Smooth muscle cell (in vitro differentiated cells): ENCODE results near the gene PCDH12. TPM values are rescaled to one million over a fixed set of nuclear protein-coding genes. Genes with fewer than 3 reads are reported as not detected.

Source experiments
- DNase-seq: peaks from one replicate; lab custom pipeline; 2025; ENCODE audit not compliant: unreplicated experiment; lab: John Stamatoyannopoulos, UW
- H2AFZ ChIP-seq: fragments of 200-600 bp; sonication (generic); 2 replicates; pipeline ENCODE4 v1.6.0; 2016; ENCODE audit warnings: antibody characterized with exemption, low read depth, mild to moderate bottlenecking
- H3F3A ChIP-seq: fragments of 200-600 bp; sonication (generic); 2 replicates; pipeline ENCODE4 v1.6.0; 2017; ENCODE audit warnings: antibody characterized with exemption, low read depth
- H3K27ac ChIP-seq: fragments of 200-600 bp; sonication (generic); 2 replicates; pipeline ENCODE4 v1.5.1; 2016; ENCODE audit warnings: low read depth, mild to moderate bottlenecking
- H3K27me3 ChIP-seq: fragments of 200-600 bp; sonication (generic); 2 replicates; pipeline ENCODE4 v1.6.1; 2016; ENCODE audit warnings: low read depth, mild to moderate bottlenecking
- H3K36me3 ChIP-seq: fragments of 200-600 bp; sonication (generic); 2 replicates; pipeline ENCODE4 v1.5.1; 2016; ENCODE audit warnings: low read depth
- H3K4me1 ChIP-seq: fragments of 200-600 bp; sonication (generic); 2 replicates; pipeline ENCODE4 v1.5.1; 2016; ENCODE audit warnings: low read depth
- H3K4me2 ChIP-seq: fragments of 200-600 bp; sonication (generic); 2 replicates; pipeline ENCODE4 v1.6.0; 2016; ENCODE audit warnings: mild to moderate bottlenecking
- H3K4me3 ChIP-seq: fragments of 200-600 bp; sonication (generic); 2 replicates; pipeline ENCODE4 v1.5.1; 2016; ENCODE audit warnings: mild to moderate bottlenecking
- H3K79me2 ChIP-seq: fragments of 200-600 bp; sonication (generic); 2 replicates; pipeline ENCODE4 v1.6.0; 2016; ENCODE audit warnings: low read depth, mild to moderate bottlenecking
- H3K9ac ChIP-seq: fragments of 200-600 bp; sonication (generic); 2 replicates; pipeline ENCODE4 v1.6.0; 2016; ENCODE audit warnings: low read depth
- H3K9me3 ChIP-seq: fragments of 200-600 bp; sonication (generic); replicated peaks from 2 replicates; pipeline ENCODE4 v1.5.1; 2016; ENCODE audit warnings: low read depth
- H4K20me1 ChIP-seq: fragments of 200-600 bp; sonication (generic); 2 replicates; pipeline ENCODE4 v1.6.0; 2016; ENCODE audit warnings: low read depth
- CTCF ChIP-seq: fragments of 200-600 bp; sonication (generic); IDR thresholded peaks from 2 replicates; pipeline ENCODE4 v1.5.1; 2017; ENCODE audit warnings: borderline replicate concordance, mild to moderate bottlenecking, antibody characterized with exemption; ENCODE audit not compliant: insufficient read depth, poor library complexity, severe bottlenecking
- WGBS: methylation state at CpG from one replicate; pipeline ENCODE4 v1.1.7; 2016; ENCODE audit warnings: low lambda C conversion rate; 5-methylcytosine and 5-hydroxymethylcytosine counted together
- polyA plus RNA-seq: library from polyadenylated mRNA; unstranded; fragments of >200 nt; fragmentation: Nextera tagmentation; extraction: Ambion mirVana; gene quantifications from 2 replicates; pipeline ENCODE4 v1.2.1, GENCODE V29; 2016
- total RNA-seq: library from RNA; depleted of rRNA; stranded (reverse); fragments of >200 nt; gene quantifications from 2 replicates; pipeline ENCODE4 v1.2.3, GENCODE V29; 2014

PCDH12 gene
- total and polyA plus RNA-seq, 2 experiments from 2014 or later = 0.21 TPM; not detected in 1

- Histone ChIP-seq H3K79me2 (no peaks in the 10 kb centered on the region), H3K4me2 (no peak overlapping the region), H3K4me3 (no peak overlapping the region), H3K27ac (no peak overlapping the region), H3K27me3 (no peaks in the 10 kb centered on the region), H3K4me1 (no peaks in the 10 kb centered on the region), H2AFZ (no peak overlapping the region), H4K20me1 (peaks cover 5% of the 10 kb centered on the region), H3F3A (no peaks in the 10 kb centered on the region), H3K9me3 (no peaks in the 10 kb centered on the region), H3K36me3 (peaks cover 8% of the 10 kb centered on the region), H3K9ac (no peak overlapping the region)
- no peak for DNase-seq
- 96% methylated on average over 11 of the region's 11 CpGs for WGBS
- no peak for TF ChIP-seq CTCF
Measured at GRCh38 chr5:141934099-141934844, 23.7 kb downstream of the PCDH12 start.

- no peaks in the 10 kb centered on the region for H3F3A ChIP-seq
- no peak overlapping the region for H3K9ac ChIP-seq
- peaks cover 5% of the 10 kb centered on the region for H4K20me1 ChIP-seq
- H3K27me3 ChIP-seq = no peaks in the 10 kb centered on the region
- 100% methylated on average over 7 of the region's 7 CpGs for WGBS
- no peak overlapping the region for H3K4me2 ChIP-seq
- H3K36me3 ChIP-seq = peaks cover 8% of the 10 kb centered on the region
- no peaks in the 10 kb centered on the region for H3K9me3 ChIP-seq
- H3K4me3 ChIP-seq = no peak overlapping the region
- H3K4me1 ChIP-seq = no peaks in the 10 kb centered on the region
- no peak overlapping the region for H3K27ac ChIP-seq
- H2AFZ ChIP-seq = no peak overlapping the region
- TF ChIP-seq CTCF = no peak
- no peak for DNase-seq
- H3K79me2 ChIP-seq = no peaks in the 10 kb centered on the region
Measured at GRCh38 chr5:141933151-141933550, 24.9 kb downstream of the PCDH12 start.

GRCh38 chr5:141931694-141932093 lies 26.3 kb downstream of the PCDH12 start:
- H3K9ac ChIP-seq = no peak overlapping the region
- H3K9me3 ChIP-seq = no peaks in the 10 kb centered on the region
- H3K79me2 ChIP-seq = no peaks in the 10 kb centered on the region
- H3K27ac ChIP-seq = no peak overlapping the region
- no peak overlapping the region for H3K4me2 ChIP-seq
- no peak overlapping the region for H2AFZ ChIP-seq
- WGBS = 97% methylated on average over 5 of the region's 5 CpGs
- H3K36me3 ChIP-seq = peaks cover 8% of the 10 kb centered on the region
- DNase-seq = no peak
- peaks cover under 1% of the 10 kb centered on the region for H4K20me1 ChIP-seq
- H3K4me3 ChIP-seq = no peak overlapping the region
- no peaks in the 10 kb centered on the region for H3K4me1 ChIP-seq
- no peak for TF ChIP-seq CTCF
- no peaks in the 10 kb centered on the region for H3F3A ChIP-seq
- H3K27me3 ChIP-seq = no peaks in the 10 kb centered on the region

GRCh38 chr5:141929398-141930058 lies 28.5 kb downstream of the PCDH12 start:
- no peak overlapping the region for H2AFZ ChIP-seq
- H3F3A ChIP-seq = no peaks in the 10 kb centered on the region
- no peak overlapping the region for H3K27ac ChIP-seq
- H3K4me3 ChIP-seq = no peak overlapping the region
- H3K4me2 ChIP-seq = no peak overlapping the region
- no peak overlapping the region for H3K9ac ChIP-seq
- no peak for DNase-seq
- WGBS = 96% methylated on average over 19 of the region's 19 CpGs
- peaks cover 2% of the 10 kb centered on the region for H4K20me1 ChIP-seq
- H3K9me3 ChIP-seq = no peaks in the 10 kb centered on the region
- peaks cover 2% of the 10 kb centered on the region for H3K4me1 ChIP-seq
- peaks cover 4% of the 10 kb centered on the region for H3K36me3 ChIP-seq
- no peaks in the 10 kb centered on the region for H3K27me3 ChIP-seq
- peaks cover 9% of the 10 kb centered on the region for H3K79me2 ChIP-seq
- TF ChIP-seq CTCF = no peak
